IMR-90 (cell line): Measurements from ENCODE around the gene NKX1-1.

ENCODE experiments used
- MXI1 ChIP-seq: IDR thresholded peaks from 2 replicates; pipeline ENCODE4 v1.6.1; 2012; ENCODE audit warnings: low read depth, mild to moderate bottlenecking, low read length, moderate library complexity, borderline replicate concordance
- POLR2A ChIP-seq: IDR thresholded peaks from 2 replicates; pipeline ENCODE4 v1.6.1; 2012; ENCODE audit warnings: mild to moderate bottlenecking, low read depth, low read length
- SMC3 ChIP-seq: fragments of 150-350 bp; IDR thresholded peaks from 2 replicates; pipeline ENCODE4 v1.6.1; 2016; ENCODE audit warnings: low read depth, mild to moderate bottlenecking, antibody characterized with exemption, low read length, moderate library complexity

DNA sequence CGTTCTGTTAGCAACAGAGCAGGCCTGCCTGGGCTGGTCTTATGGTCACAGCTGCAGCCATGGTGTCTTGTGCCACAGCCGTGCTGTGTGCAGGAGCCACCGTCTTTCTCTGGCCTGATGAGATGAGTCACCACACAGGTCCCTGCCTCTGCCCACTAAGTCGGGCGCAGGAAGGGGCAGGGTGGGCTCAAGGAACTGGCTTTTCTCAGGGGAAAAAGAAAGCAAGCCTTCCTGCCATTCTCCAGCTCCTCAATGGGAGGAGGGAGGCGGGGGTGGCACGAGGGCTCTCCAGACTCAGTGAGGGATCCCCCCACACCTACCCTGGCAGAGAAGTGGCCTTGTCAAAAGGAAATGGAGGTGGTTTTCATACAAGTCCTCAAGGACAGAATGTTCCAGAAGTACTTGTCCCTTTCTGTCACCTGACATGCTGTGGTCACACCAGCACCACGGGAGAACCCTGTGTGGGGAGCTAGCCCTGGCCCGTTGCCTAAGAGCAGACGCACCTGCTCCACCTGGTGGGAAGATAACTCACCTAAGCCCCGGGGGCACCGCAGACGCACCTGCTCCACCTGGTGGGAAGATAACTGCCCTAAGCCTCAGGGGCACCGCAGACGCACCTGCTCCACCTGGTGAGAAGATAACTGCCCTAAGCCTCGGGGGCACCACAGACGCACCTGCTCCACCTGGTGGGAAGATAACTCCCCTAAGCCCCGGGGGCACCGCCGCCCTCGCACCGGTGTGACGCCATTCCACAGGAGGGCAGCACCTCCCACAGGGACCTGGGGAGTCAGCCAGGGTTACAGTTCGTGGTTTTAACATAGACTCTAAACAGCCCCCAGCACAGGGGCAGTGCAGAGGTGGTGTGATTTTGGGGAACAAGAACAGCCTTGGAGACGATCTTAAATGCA lies 40.7 kb downstream of the NKX1-1 start:
- no peak for TF ChIP-seq MXI1
- TF ChIP-seq POLR2A = no peak
- no peak for TF ChIP-seq SMC3
